Fibroblast of skin of back (primary cell): ENCODE measurements around the gene CD79A.

Experiments
- DNase-seq: peaks from one replicate; pipeline ENCODE4 v3.0.0-alpha.2; 2013

The CD79A gene

GRCh38 chr19:41886761-41887710 is 10.0 kb downstream of the CD79A start:
- DNase-seq: no peak

- DNase-seq: no peak
Measured at GRCh38 chr19:41887711-41888382, 10.8 kb downstream of the CD79A start.

- DNase-seq: no peak
Measured at GRCh38 chr19:41888926-41889325, 11.8 kb downstream of the CD79A start.

- no peak for DNase-seq
Measured at GRCh38 chr19:41889896-41890295, 12.8 kb downstream of the CD79A start.

- DNase-seq: no peak
Measured at GRCh38 chr19:41890936-41891335, 13.9 kb downstream of the CD79A start.

GRCh38 chr19:41892173-41892902 is 15.3 kb downstream of the CD79A start:
- no peak for DNase-seq

- DNase-seq: no peak
Measured at GRCh38 chr19:41893899-41894298, 16.8 kb downstream of the CD79A start.

- no peak for DNase-seq
Measured at GRCh38 chr19:41894350-41894749, 17.3 kb downstream of the CD79A start.

- DNase-seq: no peak
Measured at GRCh38 chr19:41895745-41896580, 18.9 kb downstream of the CD79A start.

GRCh38 chr19:41896581-41896942 is 19.5 kb downstream of the CD79A start:
- no peak for DNase-seq

- DNase-seq: no peak
Measured at GRCh38 chr19:41897181-41897580, 20.1 kb downstream of the CD79A start.

GRCh38 chr19:41897820-41898219 is 20.7 kb downstream of the CD79A start:
- DNase-seq: no peak

- no peak for DNase-seq
Measured at GRCh38 chr19:41898235-41898634, 21.2 kb downstream of the CD79A start.

GRCh38 chr19:41901707-41902360 is 24.8 kb downstream of the CD79A start:
- DNase-seq: no peak

- no peak for DNase-seq
Measured at GRCh38 chr19:41902594-41902993, 25.5 kb downstream of the CD79A start.

GRCh38 chr19:41903193-41903953 is 26.3 kb downstream of the CD79A start:
- no peak for DNase-seq

GRCh38 chr19:41904118-41904870 is 27.2 kb downstream of the CD79A start:
- no peak for DNase-seq

GRCh38 chr19:41905273-41906002 is 28.4 kb downstream of the CD79A start:
- no peak for DNase-seq

GRCh38 chr19:41906271-41906670 is 29.2 kb downstream of the CD79A start:
- no peak for DNase-seq
